Right atrium auricular region (tissue), 2 donors: ENCODE data around the gene DYSF. TPM values are rescaled to one million over a fixed set of nuclear protein-coding genes. Genes with fewer than 3 reads are reported as not detected.

Experiments used
- DNase-seq: peaks from one replicate; pipeline ENCODE4 v3.0.0-alpha.2; 2019; ENCODE audit warnings: low spot score
- H3K27ac ChIP-seq, 2 donors: fragments of 200-600 bp; sonication (generic); 1 replicate in 1 of 2; 2 replicates in 1 of 2; pipeline ENCODE4 v1.5.1; 2016 to 2019
- H3K27me3 ChIP-seq, 2 donors: fragments of 200-600 bp; sonication (generic); one replicate each; pipeline versions ENCODE4 v1.5.1 to v1.6.0; 2017 to 2019
- H3K36me3 ChIP-seq: fragments of 200-600 bp; sonication (generic); one replicate; pipeline ENCODE4 v1.5.1; 2016
- H3K4me1 ChIP-seq, 2 donors: fragments of 200-600 bp; sonication (generic); one replicate each; pipeline versions ENCODE4 v1.5.1 to v1.6.0; 2017 to 2019
- H3K4me3 ChIP-seq, 2 donors: fragments of 200-600 bp; sonication (generic); 1 replicate in 1 of 2; 2 replicates in 1 of 2; pipeline ENCODE4 v1.5.1; 2017 to 2019; ENCODE audit warnings: mild to moderate bottlenecking in 1 of 2, moderate library complexity in 1 of 2
- H3K9me3 ChIP-seq, 2 donors: fragments of 200-600 bp; sonication (generic); one replicate each; pipeline ENCODE4 v1.5.1; 2019
- CTCF ChIP-seq, 2 donors: fragments of 200-600 bp; sonication (generic); IDR thresholded peaks; one replicate each; pipeline ENCODE4 v1.5.1; 2019; ENCODE audit warnings: antibody characterized with exemption in 2 of 2
- total RNA-seq, 2 donors: library from RNA; depleted of rRNA; stranded (reverse); fragments of >200 nt; gene quantifications; one replicate each; pipeline ENCODE4 v1.1.0, GENCODE V29; 2016

Gene DYSF
- total RNA-seq, 2 donors from 2014 or later = 31.3 to 52.1 TPM

GRCh38 chr2:71454221-71455010 lies 1.1 kb downstream of the DYSF start:
- no peak for DNase-seq
- no peaks in the 10 kb centered on the region for H3K27me3 ChIP-seq
- no peaks in the 10 kb centered on the region for H3K36me3 ChIP-seq
- H3K27ac ChIP-seq = peak overlapping the region; percentile 88 to 93
- no peaks in the 10 kb centered on the region for H3K9me3 ChIP-seq
- H3K4me1 ChIP-seq = peaks cover 0 to 91% of the 10 kb centered on the region in 2 donors
- no peak for TF ChIP-seq CTCF (IDR thresholded peaks at IDR 0.05)
- H3K4me3 ChIP-seq = peak overlapping the region; percentile 38 to 65

- H3K4me1 ChIP-seq = peaks cover 0 to 97% of the 10 kb centered on the region in 2 donors
- peak overlapping the region; percentile 88 to 93 for H3K27ac ChIP-seq
- H3K4me3 ChIP-seq = no peak overlapping the region
- no peaks in the 10 kb centered on the region for H3K27me3 ChIP-seq
- no peaks in the 10 kb centered on the region for H3K36me3 ChIP-seq
- peak; percentile 18 for DNase-seq
- no peaks in the 10 kb centered on the region for H3K9me3 ChIP-seq
- no peak for TF ChIP-seq CTCF (IDR thresholded peaks at IDR 0.05)
These were observed 1.8 kb downstream of the DYSF start for GRCh38 chr2:71455011-71455740.

- Histone ChIP-seq H3K27ac (peak overlapping the region; percentile 88 to 93), H3K4me1 (peaks cover 0 to 98% of the 10 kb centered on the region in 2 donors), H3K27me3 (no peaks in the 10 kb centered on the region), H3K4me3 (no peak overlapping the region), H3K36me3 (no peaks in the 10 kb centered on the region), H3K9me3 (no peaks in the 10 kb centered on the region)
- DNase-seq = peak; percentile 58
- TF ChIP-seq CTCF (IDR thresholded peaks at IDR 0.05) = no peak
These were observed 2.6 kb downstream of the DYSF start for GRCh38 chr2:71455741-71456569.

GRCh38 chr2:71456617-71457016 lies 3.3 kb downstream of the DYSF start:
- DNase-seq = peak; percentile 50
- Histone ChIP-seq H3K9me3 (no peaks in the 10 kb centered on the region), H3K27me3 (no peaks in the 10 kb centered on the region), H3K36me3 (no peaks in the 10 kb centered on the region), H3K4me3 (no peak overlapping the region), H3K4me1 (peaks cover 0 to 98% of the 10 kb centered on the region in 2 donors), H3K27ac (peak overlapping the region; percentile 88 to 93)
- no peak for TF ChIP-seq CTCF (IDR thresholded peaks at IDR 0.05)

GRCh38 chr2:71457123-71457915 lies 4.0 kb downstream of the DYSF start:
- no peak overlapping the region for H3K4me3 ChIP-seq
- TF ChIP-seq CTCF (IDR thresholded peaks at IDR 0.05) = no peak
- DNase-seq = peak; percentile 57
- H3K4me1 ChIP-seq = peaks cover 0 to 98% of the 10 kb centered on the region in 2 donors
- peak overlapping the region; percentile 88 to 93 for H3K27ac ChIP-seq
- H3K36me3 ChIP-seq = no peaks in the 10 kb centered on the region
- H3K9me3 ChIP-seq = no peaks in the 10 kb centered on the region
- no peaks in the 10 kb centered on the region for H3K27me3 ChIP-seq
